Neuronal stem cell (in vitro differentiated cells): ENCODE results near the gene CYGB.

ENCODE experiments used
- DNase-seq: peaks from one replicate; pipeline ENCODE4 v3.0.0-alpha.2; 2013; ENCODE audit warnings: low spot score
- H2AFZ ChIP-seq: one replicate; pipeline ENCODE4 v1.6.1; 2013; ENCODE audit warnings: mild to moderate bottlenecking, low read length, inconsistent platforms
- H2AK5ac ChIP-seq: 2 replicates; pipeline ENCODE4 v1.6.1; 2013; ENCODE audit warnings: low read depth, mild to moderate bottlenecking, inconsistent platforms, low read length, moderate library complexity, mixed read lengths
- H2BK120ac ChIP-seq: 2 replicates; pipeline ENCODE4 v1.6.1; 2013; ENCODE audit warnings: low read depth, mild to moderate bottlenecking, inconsistent platforms, low read length, moderate library complexity, mixed read lengths
- H2BK12ac ChIP-seq: one replicate; pipeline ENCODE4 v1.6.1; 2013; ENCODE audit warnings: low read length, inconsistent platforms
- H2BK15ac ChIP-seq: 2 replicates; pipeline ENCODE4 v1.6.1; 2013; ENCODE audit warnings: mild to moderate bottlenecking, low read length, inconsistent platforms, mixed read lengths
- H2BK5ac ChIP-seq: one replicate; pipeline ENCODE4 v1.6.1; 2013; ENCODE audit warnings: inconsistent platforms, mild to moderate bottlenecking, low read length, moderate library complexity
- H3K14ac ChIP-seq: one replicate; pipeline ENCODE4 v1.6.1; 2013; ENCODE audit warnings: low read length, inconsistent platforms
- H3K18ac ChIP-seq: 2 replicates; pipeline ENCODE4 v1.6.1; 2013; ENCODE audit warnings: low read length, inconsistent platforms
- H3K23ac ChIP-seq: 2 replicates; pipeline ENCODE4 v1.6.1; 2013; ENCODE audit warnings: low read depth, mild to moderate bottlenecking, mixed read lengths, low read length, inconsistent platforms; ENCODE audit not compliant: poor library complexity
- H3K27ac ChIP-seq: replicated peaks from 3 replicates; pipeline ENCODE4 v1.5.1; 2013; ENCODE audit warnings: low read length, inconsistent platforms
- H3K27me3 ChIP-seq, 3 experiments: 2 replicates each; pipeline ENCODE4 v1.6.1; 2013; ENCODE audit warnings: low read length in 3 of 3, mild to moderate bottlenecking in 2 of 3, inconsistent platforms in 1 of 3, low read depth in 1 of 3, mixed read lengths in 1 of 3, moderate library complexity in 1 of 3; ENCODE audit not compliant: control insufficient read depth in 3 of 3, insufficient read depth in 3 of 3
- H3K36me3 ChIP-seq, 2 donors: replicated peaks in 1 of 2; 2 replicates each; pipeline ENCODE4 v1.6.1; 2013; ENCODE audit warnings: low read length in 2 of 2; ENCODE audit not compliant: control insufficient read depth in 2 of 2, insufficient read depth in 2 of 2
- H3K4ac ChIP-seq: 2 replicates; pipeline ENCODE4 v1.6.1; 2013; ENCODE audit warnings: inconsistent platforms, mild to moderate bottlenecking, low read length, moderate library complexity
- H3K4me1 ChIP-seq, 2 donors: 1 replicate in 1 of 2; 2 replicates in 1 of 2; pipeline ENCODE4 v1.6.1; 2013; ENCODE audit warnings: low read length in 2 of 2, low read depth in 1 of 2; ENCODE audit not compliant: control insufficient read depth in 2 of 2, insufficient read depth in 1 of 2
- H3K4me2 ChIP-seq: one replicate; pipeline ENCODE4 v1.6.1; 2013; ENCODE audit warnings: mild to moderate bottlenecking, low read length, inconsistent platforms; ENCODE audit not compliant: insufficient read depth, poor library complexity, severe bottlenecking
- H3K4me3 ChIP-seq, 2 donors: 2 replicates each; pipeline ENCODE4 v1.5.1; 2013; ENCODE audit warnings: low read length in 2 of 2, mild to moderate bottlenecking in 2 of 2, inconsistent platforms in 1 of 2, moderate library complexity in 1 of 2
- H3K79me1 ChIP-seq: one replicate; pipeline ENCODE4 v1.6.1; 2013; ENCODE audit warnings: low read depth, mild to moderate bottlenecking, inconsistent platforms, low read length, moderate library complexity
- H3K9ac ChIP-seq: one replicate; pipeline ENCODE4 v1.6.1; 2013; ENCODE audit warnings: mild to moderate bottlenecking, low read depth, low read length, inconsistent platforms; ENCODE audit not compliant: poor library complexity
- H3K9me3 ChIP-seq, 2 donors: replicated peaks in 1 of 2; 2 replicates each; pipeline versions ENCODE3 to v1.6.1; 2013; ENCODE audit warnings: low read length in 2 of 2, mild to moderate bottlenecking in 2 of 2, inconsistent platforms in 1 of 2, low read depth in 1 of 2, mixed read lengths in 1 of 2, moderate library complexity in 1 of 2; ENCODE audit not compliant: control insufficient read depth in 2 of 2, insufficient read depth in 1 of 2
- H4K8ac ChIP-seq: one replicate; pipeline ENCODE4 v1.6.1; 2013; ENCODE audit warnings: low read depth, mild to moderate bottlenecking, inconsistent platforms, low read length, moderate library complexity
- H4K91ac ChIP-seq: one replicate; pipeline ENCODE4 v1.6.1; 2013; ENCODE audit warnings: low read length, low read depth, mild to moderate bottlenecking, inconsistent platforms; ENCODE audit not compliant: poor library complexity
- WGBS, 2 donors: extraction: QIAGEN DNeasy Blood & Tissue Kit; methylation state at CpG; one replicate each; pipeline ENCODE4 v1.1.7; 2013; ENCODE audit warnings: missing lambda C conversion rate in 2 of 2, mixed read lengths in 1 of 2; ENCODE audit not compliant: insufficient read length in 2 of 2, insufficient replicate concordance in 1 of 2; ENCODE audit errors: extremely low coverage in 2 of 2; 5-methylcytosine and 5-hydroxymethylcytosine counted together

Gene CYGB

GRCh38 chr17:76487451-76488192 is 49.9 kb downstream of the CYGB start:
- Histone ChIP-seq H3K79me1 (no peaks in the 10 kb centered on the region), H4K91ac (no peak overlapping the region), H3K4ac (no peak overlapping the region), H3K14ac (no peak overlapping the region), H2BK12ac (no peak overlapping the region), H3K18ac (peak overlapping the region; percentile 8), H3K27me3 (peaks cover 0 to 7% (median 0%) of the 10 kb centered on the region in 3 experiments), H3K9ac (no peak overlapping the region), H3K27ac (no peak overlapping the region), H3K4me1 (peaks cover 0 to 13% of the 10 kb centered on the region in 2 donors), H3K23ac (peak overlapping the region; percentile 65), H2BK15ac (no peak overlapping the region), H3K4me3 (no peak overlapping the region), H3K4me2 (no peak overlapping the region), H4K8ac (no peak overlapping the region), H2AFZ (no peak overlapping the region), H3K36me3 (no peaks in the 10 kb centered on the region), H2BK5ac (no peak overlapping the region), H2BK120ac (no peak overlapping the region), H2AK5ac (peak overlapping the region; percentile 91), H3K9me3 (no peaks in the 10 kb centered on the region)
- no peak for DNase-seq
- no CpG with 5 or more reads among the region's 22 CpGs for WGBS, 2 donors

- Histone ChIP-seq H3K36me3 (no peaks in the 10 kb centered on the region), H2AK5ac (no peak overlapping the region), H4K8ac (no peak overlapping the region), H3K9ac (no peak overlapping the region), H3K79me1 (no peaks in the 10 kb centered on the region), H2BK12ac (no peak overlapping the region), H3K18ac (peak overlapping the region; percentile 48), H3K27me3 (peaks cover 0 to 2% (median 0%) of the 10 kb centered on the region in 3 experiments), H2BK120ac (no peak overlapping the region), H3K4me3 (no peak overlapping the region), H2AFZ (peak overlapping the region; percentile 95), H2BK5ac (no peak overlapping the region), H3K9me3 (no peaks in the 10 kb centered on the region), H3K4me1 (peaks cover 8 to 15% of the 10 kb centered on the region in 2 donors), H4K91ac (no peak overlapping the region), H3K4ac (no peak overlapping the region), H3K27ac (no peak overlapping the region), H3K14ac (no peak overlapping the region), H2BK15ac (no peak overlapping the region), H3K23ac (no peak overlapping the region), H3K4me2 (no peak overlapping the region)
- WGBS, 2 donors: no CpG with 5 or more reads among the region's 11 CpGs
- no peak for DNase-seq
Observed at GRCh38 chr17:76485569-76485968, 51.9 kb downstream of the CYGB start.

DNA sequence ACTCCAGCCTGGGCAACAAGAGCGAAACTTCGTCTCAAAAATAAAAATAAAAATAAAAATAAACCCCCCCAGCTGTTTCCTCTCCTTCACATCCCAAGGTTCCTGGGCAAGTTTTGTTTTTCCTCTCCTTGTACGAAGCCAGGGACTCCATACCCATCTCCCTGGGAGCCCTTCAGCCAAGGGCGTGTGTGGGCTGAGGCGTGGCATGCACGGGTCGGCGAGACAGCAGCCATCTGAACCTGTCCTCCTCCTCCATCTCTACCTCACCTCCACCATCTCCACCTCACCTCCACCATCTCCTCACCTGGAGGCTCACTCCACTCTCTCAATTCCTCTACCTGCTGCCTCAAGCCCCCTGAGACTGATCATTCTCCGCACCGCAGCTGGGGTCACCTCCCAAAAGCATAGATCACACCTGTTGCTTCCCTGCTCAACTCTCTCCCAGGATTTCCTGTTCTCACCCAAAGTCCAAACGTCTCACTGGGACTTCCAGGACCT is 53.2 kb downstream of the CYGB start:
- Histone ChIP-seq H3K4me2 (no peak overlapping the region), H4K91ac (no peak overlapping the region), H3K36me3 (no peaks in the 10 kb centered on the region), H3K9me3 (no peaks in the 10 kb centered on the region), H3K4me1 (peaks cover 11 to 18% of the 10 kb centered on the region in 2 donors), H2BK120ac (no peak overlapping the region), H2BK12ac (no peak overlapping the region), H4K8ac (no peak overlapping the region), H3K79me1 (no peaks in the 10 kb centered on the region), H3K18ac (peak overlapping the region; percentile 28), H2AK5ac (no peak overlapping the region), H3K4me3 (no peak overlapping the region), H3K23ac (no peak overlapping the region), H3K27me3 (no peaks in the 10 kb centered on the region), H2BK15ac (peak overlapping the region; percentile 75), H3K27ac (no peak overlapping the region), H3K4ac (no peak overlapping the region), H2BK5ac (peak overlapping the region; percentile 66), H3K9ac (no peak overlapping the region), H3K14ac (no peak overlapping the region), H2AFZ (no peak overlapping the region)
- no CpG with 5 or more reads among the region's 11 CpGs for WGBS, 2 donors
- DNase-seq: no peak

DNA sequence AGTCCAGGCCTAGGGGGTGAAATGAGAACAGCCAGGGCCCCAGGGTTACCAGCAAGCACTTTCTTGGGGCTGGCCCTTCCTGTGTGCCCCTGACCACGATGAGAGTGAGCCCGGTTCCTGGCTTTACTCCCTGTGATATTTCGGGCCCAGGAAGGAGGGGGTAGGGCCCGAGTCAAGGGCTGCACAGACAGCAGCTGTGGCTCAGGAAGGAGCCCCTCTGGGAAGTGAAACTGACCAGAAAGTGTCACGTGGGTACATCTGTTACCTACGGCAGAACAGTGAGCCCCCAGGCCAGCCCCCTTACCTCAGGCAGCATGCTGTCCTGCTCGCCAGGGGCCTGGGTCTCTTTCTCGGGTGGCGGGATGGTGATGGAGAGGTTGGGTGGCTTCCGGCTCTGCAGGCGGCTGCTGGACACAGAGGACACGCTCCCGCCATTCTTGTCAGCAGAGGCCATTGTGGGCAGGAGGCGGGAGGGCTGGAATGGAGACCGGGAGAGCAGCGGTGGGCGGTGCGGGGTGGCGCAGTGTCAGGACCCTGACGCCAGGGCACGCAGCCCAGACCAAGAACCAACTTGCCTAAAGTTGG is 56.3 kb downstream of the CYGB start:
- H3K27me3 ChIP-seq: no peaks in the 10 kb centered on the region
- H4K91ac ChIP-seq: peak overlapping the region; percentile 72
- peak overlapping the region; percentile 44 for H3K9ac ChIP-seq
- H3K36me3 ChIP-seq: no peaks in the 10 kb centered on the region
- peaks cover 0 to 2% of the 10 kb centered on the region in 2 donors for H3K9me3 ChIP-seq
- H3K4me3 ChIP-seq: peak overlapping the region in 1 of 2 donors; percentile 2
- peaks cover 11 to 18% of the 10 kb centered on the region in 2 donors for H3K4me1 ChIP-seq
- H3K23ac ChIP-seq: no peak overlapping the region
- H3K27ac ChIP-seq: peak overlapping the region; percentile 27
- peak overlapping the region; percentile 47 for H2BK120ac ChIP-seq
- peak overlapping the region; percentile 93 for H2AFZ ChIP-seq
- no peak overlapping the region for H4K8ac ChIP-seq
- H3K79me1 ChIP-seq: peaks cover 1% of the 10 kb centered on the region
- no CpG with 5 or more reads among the region's 21 CpGs for WGBS, 2 donors
- H3K18ac ChIP-seq: peak overlapping the region; percentile 93
- H2BK15ac ChIP-seq: peak overlapping the region; percentile 87
- H2BK12ac ChIP-seq: peak overlapping the region; percentile 84
- H2AK5ac ChIP-seq: peak overlapping the region; percentile 66
- H3K14ac ChIP-seq: no peak overlapping the region
- H2BK5ac ChIP-seq: peak overlapping the region; percentile 93
- H3K4ac ChIP-seq: no peak overlapping the region
- no peak overlapping the region for H3K4me2 ChIP-seq
- DNase-seq: no peak
